Neutrophil (primary cell): ENCODE results near the gene SLC5A1.
"Not testable (repeated sequence)": the region's sequence is repeated elsewhere in the genome, so short reads cannot be mapped to it uniquely, and the experiment has no call there.

Source experiments
- H3K27ac ChIP-seq: fragments of 200-600 bp; sonication (generic); 2 replicates; pipeline ENCODE4 v1.5.1; 2016; ENCODE audit warnings: mild to moderate bottlenecking, moderate library complexity
- H3K27me3 ChIP-seq: fragments of 200-600 bp; sonication (generic); 2 replicates; pipeline ENCODE4 v1.6.0; 2016; ENCODE audit warnings: mild to moderate bottlenecking
- H3K36me3 ChIP-seq: fragments of 200-600 bp; sonication (generic); 2 replicates; pipeline ENCODE4 v1.5.1; 2017
- H3K4me1 ChIP-seq, 2 experiments: fragments of 200-600 bp in 1 of 2; sonication (generic) in 1 of 2; 1 replicate in 1 of 2; 2 replicates in 1 of 2; pipeline versions ENCODE4 v1.5.1 to v1.6.1; 2013 to 2016; ENCODE audit warnings: low read depth in 1 of 2, low read length in 1 of 2, mild to moderate bottlenecking in 1 of 2, moderate library complexity in 1 of 2; ENCODE audit not compliant: control insufficient read depth in 1 of 2, insufficient read depth in 1 of 2
- H3K4me3 ChIP-seq, 2 experiments: fragments of 200-600 bp in 1 of 2; sonication (generic) in 1 of 2; 1 replicate in 1 of 2; 2 replicates in 1 of 2; pipeline ENCODE4 v1.5.1; 2013 to 2016; ENCODE audit warnings: low read depth in 1 of 2, low read length in 1 of 2, mild to moderate bottlenecking in 1 of 2, moderate library complexity in 1 of 2
- H3K9me3 ChIP-seq: fragments of 200-600 bp; sonication (generic); 2 replicates; pipeline ENCODE4 v1.5.1; 2016
- TF ChIP-seq, protein P1 (sequence below): fragments of 200-600 bp; sonication (generic); IDR thresholded peaks from 2 replicates; pipeline ENCODE4 v1.5.1; 2016; ENCODE audit warnings: antibody characterized with exemption

The SLC5A1 gene

DNA sequence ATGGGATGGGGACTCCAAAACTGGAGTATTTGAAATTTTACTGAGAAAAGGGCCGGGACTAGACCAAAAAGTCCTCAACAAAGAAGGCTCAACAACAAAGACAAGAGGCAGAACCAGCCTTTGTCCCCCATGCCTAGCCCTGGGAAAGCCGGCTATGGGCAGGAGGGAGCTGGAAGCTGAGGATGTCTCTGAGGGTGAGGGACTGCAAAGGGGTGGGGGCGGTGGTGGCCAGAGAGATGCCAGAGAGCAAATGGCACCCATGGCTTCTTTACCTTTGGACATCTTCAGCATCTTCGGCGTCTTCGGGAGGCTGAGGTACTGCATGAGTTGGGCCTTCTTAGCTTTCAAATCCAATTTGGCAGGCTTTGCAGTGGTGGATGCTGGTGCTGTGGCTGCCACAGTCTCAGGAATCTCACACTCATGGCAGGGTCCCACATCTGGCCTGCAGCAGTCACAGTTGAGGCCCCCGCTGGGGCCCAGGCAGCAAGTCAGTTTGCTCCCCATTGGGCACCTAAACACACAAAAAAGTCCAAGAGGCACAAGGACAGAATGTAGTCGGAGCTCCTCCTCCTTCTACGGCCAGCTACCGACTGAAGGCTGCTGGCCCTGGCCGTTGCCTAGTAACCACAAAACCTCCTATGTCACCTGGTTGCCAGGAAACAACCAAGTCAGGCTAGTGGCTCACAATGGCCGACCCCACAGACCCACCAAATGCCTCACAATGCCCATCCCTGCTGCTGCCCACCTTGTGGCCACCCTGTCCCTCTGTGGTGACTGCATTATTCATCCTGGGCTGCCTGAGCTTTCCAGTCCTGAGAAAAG, 115.9 kb downstream of the SLC5A1 start, which contains the start of gene C22orf42:
Gene C22orf42, minus strand, starts transcription at position 592 of the 822 bp plus-strand sequence. Its CDS starts 88 bp downstream, at position 504.
- peaks cover 7% of the 10 kb centered on the region for H3K27me3 ChIP-seq
- TF ChIP-seq, protein P1, sequence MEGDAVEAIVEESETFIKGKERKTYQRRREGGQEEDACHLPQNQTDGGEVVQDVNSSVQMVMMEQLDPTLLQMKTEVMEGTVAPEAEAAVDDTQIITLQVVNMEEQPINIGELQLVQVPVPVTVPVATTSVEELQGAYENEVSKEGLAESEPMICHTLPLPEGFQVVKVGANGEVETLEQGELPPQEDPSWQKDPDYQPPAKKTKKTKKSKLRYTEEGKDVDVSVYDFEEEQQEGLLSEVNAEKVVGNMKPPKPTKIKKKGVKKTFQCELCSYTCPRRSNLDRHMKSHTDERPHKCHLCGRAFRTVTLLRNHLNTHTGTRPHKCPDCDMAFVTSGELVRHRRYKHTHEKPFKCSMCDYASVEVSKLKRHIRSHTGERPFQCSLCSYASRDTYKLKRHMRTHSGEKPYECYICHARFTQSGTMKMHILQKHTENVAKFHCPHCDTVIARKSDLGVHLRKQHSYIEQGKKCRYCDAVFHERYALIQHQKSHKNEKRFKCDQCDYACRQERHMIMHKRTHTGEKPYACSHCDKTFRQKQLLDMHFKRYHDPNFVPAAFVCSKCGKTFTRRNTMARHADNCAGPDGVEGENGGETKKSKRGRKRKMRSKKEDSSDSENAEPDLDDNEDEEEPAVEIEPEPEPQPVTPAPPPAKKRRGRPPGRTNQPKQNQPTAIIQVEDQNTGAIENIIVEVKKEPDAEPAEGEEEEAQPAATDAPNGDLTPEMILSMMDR, result no peak
- H3K9me3 ChIP-seq, result no peaks in the 10 kb centered on the region
- no peaks in the 10 kb centered on the region for H3K36me3 ChIP-seq
- H3K4me1 ChIP-seq, result peaks cover under 1 to 2% of the 10 kb centered on the region in 2 experiments
- no peak within 1 kb of the TSS for H3K4me3 ChIP-seq
- H3K27ac ChIP-seq, result no peak within 1 kb of the TSS

DNA sequence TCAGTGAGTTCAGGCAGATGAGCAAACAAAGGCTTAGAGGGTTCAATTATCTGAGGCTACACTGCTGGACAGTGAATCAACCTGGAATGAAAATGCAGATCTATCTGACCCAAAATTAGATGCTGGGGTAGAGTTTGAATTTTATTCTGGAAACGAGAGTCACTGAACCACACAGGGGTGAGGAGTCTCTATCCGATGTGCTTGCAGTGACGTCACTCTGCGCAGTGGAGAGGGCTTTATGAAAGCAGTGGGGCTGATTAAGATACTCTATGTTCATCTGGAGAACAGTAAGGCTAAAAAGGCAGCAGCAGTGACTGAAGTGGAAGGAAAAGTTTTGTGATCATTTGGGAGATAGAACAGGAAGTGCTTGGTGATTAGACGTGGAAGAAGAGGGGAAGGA, 117.3 kb downstream of the SLC5A1 start:
- H3K4me1 ChIP-seq, result peaks cover 12 to 17% of the 10 kb centered on the region in 2 experiments
- H3K4me3 ChIP-seq, H3K9me3 ChIP-seq, H3K36me3 ChIP-seq, H3K27me3 ChIP-seq, H3K27ac ChIP-seq: not testable (repeated sequence)
